SU-DHL-6 (cell line): ENCODE results near the gene DCTPP1.

Experiments used
- H2AFZ ChIP-seq: fragments of 200-600 bp; sonication (generic); 2 replicates; pipeline ENCODE4 v1.6.1; 2014; ENCODE audit warnings: low read depth, mild to moderate bottlenecking, moderate library complexity, mixed read lengths, antibody characterized with exemption, low read length; ENCODE audit not compliant: severe bottlenecking
- H3F3A ChIP-seq: fragments of 200-600 bp; shearing (Covaris generic); 2 replicates; pipeline ENCODE4 v1.6.0; 2016; ENCODE audit warnings: antibody characterized with exemption, mild to moderate bottlenecking; ENCODE audit not compliant: insufficient read depth
- H3K27ac ChIP-seq: fragments of 200-600 bp; sonication (generic); 2 replicates; pipeline ENCODE4 v1.5.1; 2016; ENCODE audit warnings: low read depth, mild to moderate bottlenecking, low read length, moderate library complexity, mixed read lengths
- H3K27me3 ChIP-seq: fragments of 200-600 bp; sonication (generic), shearing (Covaris generic); 2 replicates; pipeline ENCODE4 v1.6.0; 2014; ENCODE audit warnings: mild to moderate bottlenecking, low read length
- H3K36me3 ChIP-seq: fragments of 200-600 bp; sonication (generic); 2 replicates; pipeline ENCODE4 v1.6.1; 2014; ENCODE audit warnings: mild to moderate bottlenecking, low read length, mixed read lengths
- H3K4me2 ChIP-seq: fragments of 300-600, 200-600 bp; shearing (Covaris generic), sonication (generic); 2 replicates; pipeline ENCODE4 v1.6.0; 2014; ENCODE audit warnings: low read length, low read depth, mild to moderate bottlenecking; ENCODE audit not compliant: poor library complexity, severe bottlenecking
- H3K4me3 ChIP-seq: fragments of 200-600 bp; sonication (generic); 2 replicates; pipeline ENCODE4 v1.5.1; 2014; ENCODE audit warnings: antibody characterized with exemption, low read length, mild to moderate bottlenecking, mixed read lengths; ENCODE audit not compliant: insufficient read depth, poor library complexity, severe bottlenecking
- H3K79me2 ChIP-seq: fragments of 200-600 bp; sonication (generic); 2 replicates; pipeline ENCODE4 v1.6.1; 2014; ENCODE audit warnings: mild to moderate bottlenecking, low read length, moderate library complexity; ENCODE audit not compliant: insufficient read depth
- H3K9ac ChIP-seq: fragments of 200-600 bp; sonication (generic); 2 replicates; pipeline ENCODE4 v1.7.0; 2014; ENCODE audit warnings: mild to moderate bottlenecking, low read length
- H3K9me2 ChIP-seq: fragments of 200-600 bp; sonication (generic); replicated peaks from 2 replicates; pipeline ENCODE4 v1.6.1; 2014; ENCODE audit warnings: low read length; ENCODE audit not compliant: insufficient read depth
- H3K9me3 ChIP-seq: fragments of 200-600 bp; sonication (generic); 2 replicates; pipeline ENCODE4 v1.6.1; 2014; ENCODE audit warnings: low read length, mixed read lengths; ENCODE audit not compliant: insufficient read depth
- H4K20me1 ChIP-seq: fragments of 200-600 bp; sonication (generic); 2 replicates; pipeline ENCODE4 v1.6.1; 2014; ENCODE audit warnings: low read depth, mild to moderate bottlenecking, antibody characterized with exemption, low read length, moderate library complexity, mixed read lengths
- CTCF ChIP-seq: fragments of 200-600 bp; sonication (generic); IDR thresholded peaks from one replicate; pipeline ENCODE4 v1.5.1; 2017; ENCODE audit warnings: antibody characterized with exemption, mild to moderate bottlenecking, low read length, moderate library complexity; ENCODE audit not compliant: insufficient read depth, poor library complexity, severe bottlenecking
- EZH2phosphoT487 ChIP-seq: fragments of 200-600 bp; sonication (generic), shearing (Covaris generic); conservative IDR thresholded peaks from 2 replicates; pipeline ENCODE4 v1.6.1; 2018; ENCODE audit warnings: mild to moderate bottlenecking, antibody characterized with exemption, low read length, moderate library complexity, mixed read lengths

Gene DCTPP1

GRCh38 chr16:30413112-30413806, 16.6 kb downstream of the DCTPP1 start:
- Histone ChIP-seq H3K4me2 (no peak overlapping the region), H3K9me3 (no peaks in the 10 kb centered on the region), H3K9me2 (no peaks in the 10 kb centered on the region), H3K27me3 (no peaks in the 10 kb centered on the region), H3K4me3 (no peak overlapping the region), H3F3A (peaks cover 28% of the 10 kb centered on the region), H3K27ac (no peak overlapping the region), H3K36me3 (peaks cover 3% of the 10 kb centered on the region; the same call in 1 of the 2 replicates), H3K9ac (no peak overlapping the region), H2AFZ (no peak overlapping the region), H4K20me1 (no peaks in the 10 kb centered on the region), H3K79me2 (0 out of 2 replicates have a peak, but pooled peaks cover 4% of the 10 kb centered on the region)
- TF ChIP-seq EZH2phosphoT487 (no peak), CTCF (no peak)

GRCh38 chr16:30409125-30410060, 20.4 kb downstream of the DCTPP1 start:
- Histone ChIP-seq H3K4me2 (peak overlapping the region; percentile 75), H3K79me2 (0 out of 2 replicates have a peak, but pooled peaks cover 4% of the 10 kb centered on the region), H2AFZ (no peak overlapping the region), H3F3A (peaks cover 23% of the 10 kb centered on the region), H3K9ac (peak overlapping the region; percentile 72), H4K20me1 (no peaks in the 10 kb centered on the region), H3K9me2 (no peaks in the 10 kb centered on the region), H3K9me3 (no peaks in the 10 kb centered on the region), H3K27me3 (no peaks in the 10 kb centered on the region), H3K4me3 (peak overlapping the region; percentile 26), H3K36me3 (peaks cover 3% of the 10 kb centered on the region; the same call in 1 of the 2 replicates), H3K27ac (peak overlapping the region; percentile 73)
- TF ChIP-seq EZH2phosphoT487 (no peak), CTCF (peak; percentile 92)

DNA sequence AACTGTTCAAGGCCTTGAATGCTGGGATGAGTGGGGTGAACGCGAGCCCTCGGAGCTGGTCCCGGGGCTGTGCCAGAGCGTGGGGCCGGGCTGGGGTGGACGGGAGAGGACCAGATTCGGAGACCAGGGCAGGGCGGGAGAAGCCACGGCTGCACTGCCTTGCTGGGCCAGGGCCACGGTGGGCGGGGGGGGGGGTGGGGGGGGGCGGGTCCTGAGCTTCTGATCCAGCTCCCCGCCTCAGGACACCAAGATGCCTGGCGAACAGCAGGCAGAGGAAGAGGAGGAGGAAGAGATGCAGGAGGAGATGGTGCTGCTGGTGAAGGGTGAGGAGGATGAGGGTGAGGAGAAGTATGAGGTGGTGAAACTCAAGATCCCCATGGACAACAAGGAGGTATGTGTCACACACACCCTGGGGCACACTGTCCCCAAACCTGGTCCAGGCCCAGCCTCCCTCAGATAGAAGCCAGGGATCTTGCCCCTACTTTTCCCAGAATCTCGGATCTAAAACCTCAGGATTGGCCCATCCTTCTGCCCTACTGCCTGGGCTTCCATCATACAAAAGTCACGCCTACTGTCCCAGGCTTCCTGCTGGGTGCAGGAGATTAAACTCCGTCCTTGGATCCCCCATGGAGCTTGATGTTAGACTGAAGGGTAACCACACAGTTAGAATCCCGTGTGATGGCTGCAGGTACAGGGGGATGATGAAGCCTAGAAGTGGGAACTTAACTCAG, 21.9 kb downstream of the DCTPP1 start:
- Histone ChIP-seq H3K9me3 (no peaks in the 10 kb centered on the region), H3K27me3 (no peaks in the 10 kb centered on the region), H3K27ac (peak overlapping the region; percentile 73), H3K9ac (peak overlapping the region; percentile 72), H3K9me2 (no peaks in the 10 kb centered on the region), H3K4me3 (peak overlapping the region; percentile 96), H3K36me3 (0 out of 2 replicates have a peak, but pooled peaks cover under 1% of the 10 kb centered on the region), H3K79me2 (no peaks in the 10 kb centered on the region), H2AFZ (peak overlapping the region; percentile 13), H3K4me2 (peak overlapping the region; percentile 75), H4K20me1 (no peaks in the 10 kb centered on the region), H3F3A (peaks cover 19% of the 10 kb centered on the region)
- TF ChIP-seq CTCF, result no peak
- TF ChIP-seq EZH2phosphoT487, result no peak
